ENCODE results near the gene TCTN3.
"Not testable (repeated sequence)": the region's sequence is repeated elsewhere in the genome, so short reads cannot be mapped to it uniquely, and the experiment has no call there.

TCTN3 gene

DNA sequence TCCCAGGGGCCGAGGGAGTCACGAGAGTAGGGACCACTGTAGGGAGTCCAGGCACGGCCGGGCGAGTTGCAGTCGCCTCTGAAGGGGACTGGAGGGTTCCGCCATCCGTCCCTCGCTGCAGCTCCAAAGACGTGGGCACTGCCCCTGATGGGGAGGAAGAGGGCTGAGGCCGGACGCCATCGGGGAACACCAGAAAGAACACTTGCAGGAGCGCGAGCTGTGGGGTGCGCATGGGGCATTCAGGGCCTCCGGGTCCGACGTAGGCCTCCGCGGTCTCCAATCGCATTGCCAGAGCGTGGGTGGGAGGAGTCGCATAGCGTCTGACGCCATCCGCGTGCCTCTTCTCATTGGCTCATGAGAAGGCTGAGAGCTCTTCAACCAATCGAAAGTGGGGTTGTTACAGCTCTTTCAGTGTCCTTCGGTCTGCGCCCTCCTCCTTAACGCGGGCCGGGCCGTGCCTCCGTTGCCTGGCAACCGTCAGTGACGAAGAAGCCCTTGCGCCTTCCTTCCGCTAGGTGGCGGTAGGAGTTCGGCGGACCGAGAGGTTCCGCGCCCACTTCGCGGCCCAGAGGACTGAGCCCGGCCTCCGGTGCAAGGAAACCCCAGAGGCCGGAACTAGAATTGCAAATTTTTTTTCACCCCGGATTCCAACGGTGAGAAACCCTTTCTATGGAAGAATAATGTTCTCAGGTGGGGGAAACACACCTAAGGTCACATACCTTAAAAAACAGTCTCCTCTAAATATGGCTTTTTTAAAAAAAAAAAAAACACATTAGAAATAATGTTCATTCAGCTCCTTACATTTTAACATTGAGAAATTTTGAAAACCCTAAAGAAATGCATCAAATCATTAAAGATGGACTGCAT is at the start of gene TCTN3:
TSS of gene TCTN3 (minus strand) at position 260 of the 867 bp plus-strand sequence. CDS start at position 232, 28 bp downstream.
- H3K27ac ChIP-seq = peak within 1 kb of the TSS; percentile 70
- no peaks in the 10 kb centered on the region for H3K9me3 ChIP-seq
- peaks cover 41 to 46% of the 10 kb centered on the region in 2 experiments for H3K4me1 ChIP-seq (ENCODE audit: control insufficient read depth in 1 of 2, insufficient read depth in 1 of 2, low read depth in 1 of 2, low read length in 1 of 2)
- H3K36me3 ChIP-seq = no peaks in the 10 kb centered on the region
- H3K4me3 ChIP-seq (ENCODE audit: low read depth in 1 of 2, low read length in 1 of 2) = peak within 1 kb of the TSS; percentile 74 to 77
- no peaks in the 10 kb centered on the region for H3K27me3 ChIP-seq
- TF ChIP-seq CTCF (IDR thresholded peaks at IDR 0.05) = peak; percentile 100

GRCh38 chr10:95742962-95743535 is 49.3 kb upstream of the TCTN3 start:
- peak overlapping the region; percentile 75 for H3K27ac ChIP-seq
- H3K4me3 ChIP-seq (ENCODE audit: low read depth in 1 of 2, low read length in 1 of 2) = no peak overlapping the region
- no peak for TF ChIP-seq CTCF (IDR thresholded peaks at IDR 0.05)

DNA sequence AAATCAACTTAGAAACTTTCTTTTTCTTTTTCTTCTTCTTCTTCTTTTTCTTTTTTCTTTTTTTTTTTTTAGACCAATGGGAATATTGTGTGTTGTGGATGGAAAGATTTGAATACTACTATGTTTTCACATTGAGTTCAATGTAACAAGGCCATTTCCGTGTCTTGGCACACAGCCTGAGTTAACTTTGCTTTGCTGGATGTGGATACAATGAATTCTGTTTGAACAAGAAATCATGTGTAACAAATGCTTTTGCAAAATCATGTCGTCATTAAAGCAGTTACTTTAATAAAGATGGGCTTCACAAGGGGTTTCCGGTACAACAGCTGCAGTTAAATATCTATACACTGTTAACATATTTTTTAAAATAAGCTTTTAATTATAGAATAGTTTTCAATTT is 48.8 kb upstream of the TCTN3 start:
- peaks cover 65 to 91% of the 10 kb centered on the region in 2 experiments for H3K4me1 ChIP-seq (ENCODE audit: control insufficient read depth in 1 of 2, insufficient read depth in 1 of 2, low read depth in 1 of 2, low read length in 1 of 2)
- no peaks in the 10 kb centered on the region for H3K27me3 ChIP-seq
- TF ChIP-seq CTCF (IDR thresholded peaks at IDR 0.05) = no peak
- H3K36me3 ChIP-seq = no peaks in the 10 kb centered on the region
- H3K9me3 ChIP-seq = no peaks in the 10 kb centered on the region
- H3K27ac ChIP-seq = peak overlapping the region; percentile 75
- H3K4me3 ChIP-seq (ENCODE audit: low read depth in 1 of 2, low read length in 1 of 2) = no peak overlapping the region

More at GRCh38 chr10:95742962-95743535, 49.3 kb upstream of the TCTN3 start:
- Histone ChIP-seq H3K9me3 (no peaks in the 10 kb centered on the region), H3K27me3 (no peaks in the 10 kb centered on the region), H3K4me1 (ENCODE audit: control insufficient read depth in 1 of 2, insufficient read depth in 1 of 2, low read depth in 1 of 2, low read length in 1 of 2) (peaks cover 71 to 96% of the 10 kb centered on the region in 2 experiments), H3K36me3 (no peaks in the 10 kb centered on the region)

- Histone ChIP-seq H3K36me3 (no peaks in the 10 kb centered on the region), H3K4me1 (ENCODE audit: control insufficient read depth in 1 of 2, insufficient read depth in 1 of 2, low read depth in 1 of 2, low read length in 1 of 2) (peaks cover 62 to 87% of the 10 kb centered on the region in 2 experiments), H3K9me3 (no peaks in the 10 kb centered on the region), H3K27ac (peak overlapping the region; percentile 75), H3K4me3 (ENCODE audit: low read depth in 1 of 2, low read length in 1 of 2) (peak overlapping the region in 1 of 2 experiments; percentile 4), H3K27me3 (no peaks in the 10 kb centered on the region)
- no peak for TF ChIP-seq CTCF (IDR thresholded peaks at IDR 0.05)
Measured at GRCh38 chr10:95741807-95742467, 48.2 kb upstream of the TCTN3 start.

GRCh38 chr10:95739056-95739455 is 45.3 kb upstream of the TCTN3 start:
- Histone ChIP-seq H3K4me1 (ENCODE audit: control insufficient read depth in 1 of 2, insufficient read depth in 1 of 2, low read depth in 1 of 2, low read length in 1 of 2) (peaks cover 43 to 60% of the 10 kb centered on the region in 2 experiments), H3K4me3 (ENCODE audit: low read depth in 1 of 2, low read length in 1 of 2) (no peak overlapping the region), H3K9me3 (no peaks in the 10 kb centered on the region), H3K27me3 (no peaks in the 10 kb centered on the region), H3K27ac (peak overlapping the region; percentile 69), H3K36me3 (no peaks in the 10 kb centered on the region)
- TF ChIP-seq CTCF (IDR thresholded peaks at IDR 0.05) = no peak

GRCh38 chr10:95732907-95733306 is 39.2 kb upstream of the TCTN3 start:
- peaks cover 33 to 38% of the 10 kb centered on the region in 2 experiments for H3K4me1 ChIP-seq (ENCODE audit: control insufficient read depth in 1 of 2, insufficient read depth in 1 of 2, low read depth in 1 of 2, low read length in 1 of 2)
- not testable (repeated sequence) for H3K4me3 ChIP-seq (ENCODE audit: low read depth in 1 of 2, low read length in 1 of 2); H3K36me3 ChIP-seq; H3K27ac ChIP-seq; H3K9me3 ChIP-seq; H3K27me3 ChIP-seq
